Peyer's patch (tissue), 4 donors: Measurements from ENCODE around the gene ITGB2. TPM values are rescaled to one million over a fixed set of nuclear protein-coding genes. Genes with fewer than 3 reads are reported as not detected.

Experiments
- DNase-seq, 3 donors: peaks; one replicate each; pipeline ENCODE4 v3.0.0-alpha.2; 2017 to 2019
- H3K27ac ChIP-seq, 4 donors: fragments of 200-600 bp; sonication (generic); one replicate each; pipeline ENCODE4 v1.5.1; 2016 to 2019
- H3K27me3 ChIP-seq, 2 donors: fragments of 200-600 bp; sonication (generic); one replicate each; pipeline ENCODE4 v1.5.1; 2019
- H3K36me3 ChIP-seq, 3 donors: fragments of 200-600 bp; sonication (generic); one replicate each; pipeline ENCODE4 v1.5.1; 2016 to 2019
- H3K4me1 ChIP-seq, 4 donors: fragments of 200-600 bp; sonication (generic); one replicate each; pipeline ENCODE4 v1.5.1; 2016 to 2019
- H3K4me3 ChIP-seq, 4 donors: fragments of 200-600 bp; sonication (generic); 1 replicate in 3 of 4; 2 replicates in 1 of 4; pipeline ENCODE4 v1.5.1; 2016 to 2019; ENCODE audit warnings: mild to moderate bottlenecking in 1 of 4
- H3K9me3 ChIP-seq, 4 donors: fragments of 200-600 bp; sonication (generic); one replicate each; pipeline ENCODE4 v1.5.1; 2016 to 2019; ENCODE audit warnings: mild to moderate bottlenecking in 1 of 4
- CTCF ChIP-seq, 6 experiments: fragments of 450-650 bp in 4 of 6; fragments of 200-600 bp in 2 of 6; sonication (generic) in 1 of 6; IDR thresholded peaks; one replicate each; pipeline ENCODE4 v1.5.1; 2017 to 2019; ENCODE audit warnings: antibody characterized with exemption in 6 of 6, mild to moderate bottlenecking in 3 of 6, moderate library complexity in 1 of 6
- POLR2A ChIP-seq, 2 donors: fragments of 450-650 bp; IDR thresholded peaks; one replicate each; pipeline ENCODE4 v1.5.1; 2017; ENCODE audit warnings: antibody characterized with exemption in 2 of 2, mild to moderate bottlenecking in 2 of 2, moderate library complexity in 2 of 2
- total RNA-seq, 4 donors: library from RNA; depleted of rRNA; stranded (reverse); fragments of >200 nt; gene quantifications; one replicate each; pipeline ENCODE4 v1.1.0, GENCODE V29; 2016

Gene ITGB2
- total RNA-seq, 4 donors from 2014 or later, result 9.3 to 58.6 (median 16.4) TPM

- H3K4me3 ChIP-seq, result no peak overlapping the region
- no peaks in the 10 kb centered on the region for H3K27me3 ChIP-seq
- no peak overlapping the region for H3K27ac ChIP-seq
- TF ChIP-seq POLR2A (IDR thresholded peaks at IDR 0.05) (no peak), CTCF (IDR thresholded peaks at IDR 0.05) (no peak)
- DNase-seq, result no peak
- no peaks in the 10 kb centered on the region for H3K4me1 ChIP-seq
- no peaks in the 10 kb centered on the region for H3K36me3 ChIP-seq
- H3K9me3 ChIP-seq, result no peaks in the 10 kb centered on the region
Observed at GRCh38 chr21:44887126-44887806, 33.4 kb downstream of the ITGB2 start.

GRCh38 chr21:44886113-44887075, 34.3 kb downstream of the ITGB2 start:
- Histone ChIP-seq H3K36me3 (no peaks in the 10 kb centered on the region), H3K4me3 (no peak overlapping the region), H3K4me1 (peaks cover 0 to 4% (median 1%) of the 10 kb centered on the region in 4 donors), H3K27ac (no peak overlapping the region), H3K27me3 (no peaks in the 10 kb centered on the region), H3K9me3 (no peaks in the 10 kb centered on the region)
- TF ChIP-seq POLR2A (IDR thresholded peaks at IDR 0.05), result no peak
- TF ChIP-seq CTCF (IDR thresholded peaks at IDR 0.05), result no peak
- no peak for DNase-seq

GRCh38 chr21:44885615-44886014, 35.1 kb downstream of the ITGB2 start:
- Histone ChIP-seq H3K9me3 (no peaks in the 10 kb centered on the region), H3K36me3 (no peaks in the 10 kb centered on the region), H3K27me3 (no peaks in the 10 kb centered on the region), H3K4me3 (no peak overlapping the region), H3K4me1 (peaks cover 0 to 8% (median 6%) of the 10 kb centered on the region in 4 donors), H3K27ac (no peak overlapping the region)
- no peak for TF ChIP-seq POLR2A (IDR thresholded peaks at IDR 0.05)
- TF ChIP-seq CTCF (IDR thresholded peaks at IDR 0.05), result no peak
- no peak for DNase-seq

- Histone ChIP-seq H3K27ac (no peak overlapping the region), H3K36me3 (no peaks in the 10 kb centered on the region), H3K4me1 (peaks cover 0 to 15% (median 11%) of the 10 kb centered on the region in 4 donors), H3K27me3 (no peaks in the 10 kb centered on the region), H3K4me3 (no peak overlapping the region), H3K9me3 (no peaks in the 10 kb centered on the region)
- TF ChIP-seq POLR2A (IDR thresholded peaks at IDR 0.05), result no peak
- TF ChIP-seq CTCF (IDR thresholded peaks at IDR 0.05), result no peak
- DNase-seq, result no peak
Observed at GRCh38 chr21:44884097-44884496, 36.6 kb downstream of the ITGB2 start.

GRCh38 chr21:44883250-44883649, 37.4 kb downstream of the ITGB2 start:
- no peaks in the 10 kb centered on the region for H3K36me3 ChIP-seq
- H3K27ac ChIP-seq, result no peak overlapping the region
- H3K9me3 ChIP-seq, result no peaks in the 10 kb centered on the region
- TF ChIP-seq CTCF (IDR thresholded peaks at IDR 0.05), result no peak
- no peak for TF ChIP-seq POLR2A (IDR thresholded peaks at IDR 0.05)
- H3K4me1 ChIP-seq, result peaks cover 0 to 17% (median 11%) of the 10 kb centered on the region in 4 donors
- no peaks in the 10 kb centered on the region for H3K27me3 ChIP-seq
- H3K4me3 ChIP-seq, result no peak overlapping the region
- no peak for DNase-seq
